GM21367 (cell line): Measurements from ENCODE around the gene PLCH2.
"Not testable (repeated sequence)": the region's sequence is repeated elsewhere in the genome, so short reads cannot be mapped to it uniquely, and the experiment has no call there.

Experiments
- ATAC-seq: cut with Tn5 transposase; IDR thresholded peaks from one replicate; pipeline ENCODE4 v1.9.1; 2021; ENCODE audit not compliant: unreplicated experiment

PLCH2 gene

DNA sequence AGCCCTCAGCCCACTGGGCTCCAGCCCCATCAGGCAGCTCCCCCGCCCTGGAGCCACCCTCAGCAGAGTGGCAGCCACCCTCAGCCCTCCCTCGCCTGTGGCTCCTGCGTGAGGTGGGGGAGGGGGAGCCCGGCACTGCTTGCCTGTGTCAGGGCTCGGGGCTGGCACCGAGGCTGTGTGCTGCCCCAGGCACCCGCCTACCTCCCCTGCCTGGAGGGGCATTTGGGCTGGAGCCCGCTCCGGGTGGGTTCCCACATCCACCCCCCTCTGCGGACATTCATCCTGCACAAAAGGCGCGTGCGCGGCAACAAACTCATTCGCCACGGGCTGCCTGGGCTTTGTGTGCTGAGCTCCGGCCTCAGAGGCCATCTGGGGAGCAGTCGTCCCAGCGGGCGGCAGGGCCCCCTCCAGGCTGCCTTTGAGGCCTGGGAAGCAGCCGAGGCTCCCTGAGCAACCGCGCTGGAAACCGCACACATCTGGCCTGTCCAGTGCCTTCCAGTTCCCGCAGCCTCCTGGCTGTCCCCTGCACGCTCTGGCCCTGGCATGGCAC, 67.5 kb downstream of the PLCH2 start:
- ATAC-seq: no peak

DNA sequence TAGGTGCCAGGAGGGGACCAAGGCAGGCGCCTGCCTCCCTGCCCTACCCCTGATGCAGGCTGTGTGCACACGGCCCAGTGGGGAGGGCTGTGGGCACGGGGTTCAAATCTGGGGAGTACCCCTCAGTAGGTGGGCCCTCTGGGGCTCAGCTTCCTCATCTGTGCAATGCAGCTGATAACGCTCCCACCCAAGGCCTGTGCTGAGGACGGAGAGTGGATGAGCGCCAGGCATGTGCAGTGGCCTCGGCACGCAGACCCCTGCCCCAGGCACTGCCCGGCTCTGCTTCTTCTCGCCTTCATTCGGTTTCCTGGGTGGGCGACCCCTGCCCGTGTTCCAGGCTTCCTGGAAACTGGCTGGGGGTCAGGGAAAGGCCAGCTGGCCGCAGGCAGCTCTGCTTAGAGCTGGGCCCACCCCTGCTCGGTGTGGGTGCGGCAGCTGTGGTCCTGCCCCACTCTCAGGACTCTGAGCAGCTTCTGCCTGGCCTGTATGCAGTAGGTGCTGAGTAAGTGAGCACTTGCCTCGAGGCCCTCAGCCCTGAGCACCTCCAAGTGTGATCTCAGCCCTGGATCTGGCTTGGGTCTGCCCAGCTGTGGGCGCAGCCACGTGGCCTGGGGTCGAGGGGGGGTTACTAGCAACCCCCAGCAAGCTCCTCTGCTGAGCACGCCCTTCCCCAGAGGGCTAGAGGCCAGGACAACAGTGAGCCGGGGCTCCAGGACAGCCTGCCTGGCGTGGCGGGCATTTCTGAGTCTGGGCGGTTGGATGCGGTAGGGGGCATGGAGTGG, 68.2 kb downstream of the PLCH2 start:
- ATAC-seq: no peak

DNA sequence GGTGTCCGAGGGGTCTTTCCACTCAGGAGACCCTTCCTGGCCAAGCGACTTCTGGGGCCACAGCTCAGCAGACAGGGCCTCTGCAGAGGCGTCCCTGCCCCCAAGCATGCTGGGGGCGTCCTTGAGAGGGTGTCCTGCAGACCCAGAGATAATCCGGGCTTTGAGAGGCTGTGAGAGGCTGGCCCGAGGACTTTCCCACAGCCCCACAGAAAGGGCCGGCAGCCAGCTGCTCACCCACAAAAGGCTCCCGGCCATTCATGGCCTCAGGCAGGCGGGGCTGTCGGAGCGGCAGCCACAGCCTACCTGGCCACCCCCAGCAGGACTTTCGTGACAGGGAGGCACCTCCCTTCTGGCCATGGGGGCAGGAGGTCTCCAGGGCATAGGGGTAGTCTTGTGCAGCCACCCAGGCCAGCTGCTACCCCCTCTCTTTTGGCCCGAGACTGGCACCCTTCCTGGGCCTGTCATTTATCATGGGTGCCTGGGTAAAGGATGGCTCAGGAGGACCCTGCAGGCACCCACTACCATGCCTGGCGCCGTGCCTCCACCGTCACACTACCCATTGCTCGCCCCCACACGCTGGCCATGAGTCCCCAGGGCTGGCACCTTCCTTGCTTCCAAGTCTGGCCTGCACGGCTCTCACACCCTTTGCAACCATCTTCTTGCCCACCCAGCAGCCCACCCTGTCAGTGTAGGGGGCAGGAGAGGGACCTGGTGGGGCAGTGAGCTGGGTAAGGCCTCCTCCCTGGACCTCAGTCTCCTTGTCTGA, 69.0 kb downstream of the PLCH2 start:
- ATAC-seq: no peak

DNA sequence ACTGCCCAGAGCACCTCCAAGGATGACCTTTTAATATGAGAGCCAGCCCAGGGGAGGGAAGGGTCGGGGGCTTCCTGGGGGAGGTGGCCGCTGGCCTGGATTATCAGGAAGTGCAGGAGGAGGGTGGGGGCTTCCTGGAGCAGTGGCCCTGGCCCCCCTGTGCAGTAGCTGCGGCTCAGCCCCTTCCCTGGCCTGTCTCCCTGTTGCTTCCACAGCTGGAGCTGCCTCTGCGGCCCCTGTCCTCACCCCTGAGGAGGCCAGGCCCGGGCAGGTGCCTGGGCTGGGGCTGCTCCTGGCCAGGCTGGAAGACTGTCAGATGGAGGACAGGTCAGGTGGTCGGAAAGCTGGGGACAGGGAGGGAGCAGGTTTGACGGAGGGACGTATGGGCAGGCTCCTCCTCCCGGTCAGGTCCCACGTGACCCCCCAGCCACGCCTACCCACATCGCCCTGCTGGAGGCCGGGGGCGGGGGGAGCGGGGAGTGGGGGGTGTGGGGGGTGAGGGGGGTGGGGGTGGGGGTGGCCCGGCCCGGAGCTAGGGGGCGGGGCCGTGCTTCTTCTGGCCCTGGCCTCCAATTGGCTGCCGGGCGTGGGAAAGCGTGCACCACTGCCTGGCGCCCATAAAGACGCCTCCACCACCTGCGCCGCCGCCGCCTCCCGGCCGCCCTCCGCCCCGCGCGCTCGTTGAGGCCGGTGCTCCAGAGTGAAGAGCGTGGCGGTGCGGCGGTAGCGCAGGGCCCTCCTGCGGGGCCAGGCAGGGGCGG, 69.8 kb downstream of the PLCH2 start:
- ATAC-seq: peak; percentile 26

DNA sequence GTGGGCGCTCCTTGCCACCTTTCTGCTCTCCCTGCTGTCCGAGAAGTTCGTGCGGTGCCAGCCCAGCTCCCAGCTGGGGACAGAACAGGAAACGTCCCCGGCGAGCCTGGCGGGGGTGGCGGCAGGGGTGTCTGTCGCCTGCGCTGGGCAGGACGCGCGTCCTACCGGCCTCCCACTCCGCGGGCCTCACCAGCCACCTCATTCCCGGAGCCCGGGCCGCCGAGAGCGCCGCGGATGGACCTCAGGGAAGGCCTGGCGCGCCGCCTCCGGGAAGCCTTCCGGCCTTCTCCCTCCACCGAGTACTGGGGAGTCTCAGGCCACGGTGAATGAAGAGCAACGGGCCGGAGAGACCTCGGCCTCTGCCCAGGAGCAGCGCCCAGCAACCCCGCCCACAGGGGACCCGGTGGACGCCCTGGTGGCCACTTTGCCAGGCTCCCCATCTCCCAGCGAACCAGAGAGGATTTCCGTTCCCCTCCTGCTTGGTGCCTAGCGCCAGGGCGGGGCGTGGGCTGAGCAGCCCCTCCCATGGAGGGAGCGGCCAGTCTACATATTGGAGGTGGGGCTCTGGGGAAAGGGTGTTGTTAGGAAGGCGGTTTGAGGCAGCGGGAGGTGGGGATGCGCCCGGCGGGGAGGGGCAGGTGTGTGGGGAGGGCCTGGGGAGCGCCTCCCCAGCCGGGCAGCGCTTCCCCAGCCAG, 70.6 kb downstream of the PLCH2 start:
- peak; percentile 29 for ATAC-seq

DNA sequence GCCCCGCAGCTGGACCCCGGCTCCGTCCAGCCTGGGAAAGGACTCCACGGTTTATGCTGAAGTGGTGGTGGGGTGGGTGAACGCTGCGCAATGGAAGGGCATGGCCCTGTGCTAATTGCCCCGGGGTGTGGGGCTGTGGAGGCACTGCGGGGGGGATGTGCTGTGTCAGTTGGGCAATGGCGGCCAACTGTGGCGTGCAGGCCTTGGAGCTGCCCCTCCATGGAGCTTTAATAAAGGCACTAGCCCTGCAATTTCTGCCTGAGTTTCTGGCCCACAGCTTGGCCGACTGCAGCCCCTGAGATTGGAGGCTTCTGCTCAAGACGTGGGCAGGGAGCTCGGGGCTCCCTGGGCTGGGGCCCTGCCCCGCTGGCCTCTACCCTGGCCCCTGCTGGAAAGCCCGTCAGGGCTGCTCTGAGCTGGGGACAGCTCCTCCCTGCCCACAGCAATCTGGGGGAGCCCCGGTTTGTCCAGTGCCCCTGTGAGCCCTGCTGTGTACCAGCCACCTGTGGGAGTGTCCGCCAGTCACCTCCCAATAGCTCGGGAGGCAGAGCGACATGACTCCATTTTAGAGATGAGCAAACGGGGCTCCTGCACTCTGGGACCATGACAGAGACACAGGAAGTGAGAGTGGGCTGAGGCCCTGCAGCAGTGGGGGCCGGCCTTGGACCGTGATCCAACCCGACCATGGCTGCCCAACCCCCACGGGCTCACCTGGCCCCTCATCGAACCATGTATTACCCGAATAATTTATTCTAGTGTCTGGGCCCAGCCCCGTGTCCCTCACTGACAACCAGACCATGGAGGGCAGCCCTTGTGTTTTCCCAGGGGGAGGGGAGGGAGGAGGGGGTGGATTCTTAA, 71.3 kb downstream of the PLCH2 start:
- no peak for ATAC-seq

DNA sequence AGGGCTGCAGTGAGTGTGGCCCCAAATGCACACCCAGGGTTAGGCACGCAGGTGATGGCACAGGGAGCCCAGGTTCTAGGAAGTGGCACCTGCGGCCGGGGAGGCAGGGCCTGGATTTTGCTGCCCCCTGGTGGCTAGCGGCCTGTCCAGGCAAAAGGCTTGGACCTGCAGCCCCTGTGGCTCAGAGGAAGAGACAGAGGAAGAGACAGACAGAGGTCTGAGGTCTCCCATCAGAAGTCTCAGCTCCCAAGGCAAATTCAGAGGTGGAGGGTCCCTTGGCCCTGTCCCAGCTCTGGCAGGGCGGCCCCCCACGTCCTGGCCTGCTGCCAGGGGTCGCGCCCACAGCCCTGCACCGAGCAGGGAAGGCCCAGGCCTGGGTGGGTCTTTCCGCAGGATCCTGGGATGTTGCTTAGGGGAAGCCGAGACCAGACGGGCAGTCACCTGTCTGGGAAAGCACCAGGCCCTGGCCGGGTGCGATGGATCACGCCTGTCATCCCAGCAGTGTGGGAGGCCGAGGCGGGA, 72.0 kb downstream of the PLCH2 start:
- ATAC-seq: no peak

DNA sequence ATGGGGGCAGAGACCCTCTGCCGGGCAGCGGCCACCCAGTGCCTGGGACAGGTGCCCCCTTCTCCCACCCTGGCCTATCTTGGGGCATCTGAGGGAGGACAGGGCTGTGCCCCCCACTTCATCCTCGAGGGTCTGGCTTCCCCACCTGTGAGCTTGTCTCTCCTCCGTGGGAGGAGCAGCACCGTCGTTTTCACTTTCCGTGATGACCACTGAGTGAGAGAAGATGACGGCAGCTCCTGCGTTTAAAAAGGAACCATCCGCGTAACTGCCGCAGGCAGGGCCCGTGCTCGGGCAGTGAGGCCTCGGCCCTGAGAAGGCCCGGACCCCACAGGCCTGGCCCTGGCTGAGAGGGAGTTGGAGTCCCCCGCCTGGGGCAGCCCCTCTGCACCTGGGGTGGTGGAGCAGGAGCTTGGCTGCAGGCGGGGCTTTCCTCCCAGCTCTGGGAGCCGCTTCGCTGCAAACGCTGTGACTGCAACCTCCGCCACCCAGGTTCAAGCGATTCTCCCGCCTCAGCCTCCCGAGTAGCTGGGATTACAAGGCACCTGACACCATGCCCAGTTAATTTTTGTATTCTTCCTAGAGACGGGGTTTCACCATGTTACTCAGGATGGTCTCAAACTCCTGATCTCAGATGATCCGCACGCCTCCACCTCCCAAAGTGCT, 73.4 kb downstream of the PLCH2 start:
- not testable (repeated sequence) for ATAC-seq

DNA sequence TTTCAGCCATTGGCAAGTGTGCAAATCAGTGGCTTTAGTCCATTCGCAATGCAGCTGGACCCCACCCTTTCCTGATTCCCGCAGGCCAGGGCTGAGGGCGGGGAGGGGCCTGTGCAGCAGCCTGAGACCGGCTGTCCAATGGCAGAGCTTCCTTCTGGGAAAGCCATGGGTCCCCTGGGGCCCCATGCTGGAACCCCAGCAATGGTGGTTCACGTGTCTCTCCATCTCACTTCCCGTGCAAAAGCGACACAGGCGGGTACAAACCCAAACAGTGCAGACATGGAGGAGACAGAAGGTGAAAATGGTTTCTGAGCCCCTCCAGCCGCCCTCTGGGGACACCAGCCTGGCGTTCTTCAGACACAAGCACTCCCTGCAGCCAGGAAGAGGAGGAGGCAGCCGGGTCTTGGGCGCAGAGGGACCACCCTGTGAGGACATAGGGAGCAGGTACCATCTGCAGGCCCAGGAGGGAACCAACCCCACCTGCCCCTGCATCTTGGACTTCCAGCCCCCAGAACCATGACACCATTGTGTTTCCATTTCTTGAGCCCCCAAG, 74.3 kb downstream of the PLCH2 start:
- not testable (repeated sequence) for ATAC-seq

DNA sequence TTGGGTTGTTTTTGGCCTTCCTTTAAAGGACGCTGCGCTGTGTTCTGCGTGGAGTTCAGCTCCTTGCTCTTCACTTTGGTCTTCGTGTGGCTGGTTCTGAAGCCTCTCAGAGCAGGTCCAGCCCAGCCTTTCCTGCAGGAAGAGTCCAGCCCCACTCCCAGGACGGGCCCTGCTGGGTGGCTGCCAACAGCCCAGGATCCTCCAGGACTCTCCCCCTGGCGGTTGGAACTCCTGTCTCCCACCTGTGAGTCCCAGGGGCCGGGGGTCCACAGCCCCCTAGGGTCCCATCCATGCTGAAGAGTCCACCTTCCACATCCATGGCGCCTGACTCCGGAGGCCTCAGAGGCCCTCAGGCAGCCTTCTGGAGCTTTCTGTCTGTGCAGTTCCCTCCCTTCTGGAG, 75.5 kb downstream of the PLCH2 start:
- not testable (repeated sequence) for ATAC-seq

DNA sequence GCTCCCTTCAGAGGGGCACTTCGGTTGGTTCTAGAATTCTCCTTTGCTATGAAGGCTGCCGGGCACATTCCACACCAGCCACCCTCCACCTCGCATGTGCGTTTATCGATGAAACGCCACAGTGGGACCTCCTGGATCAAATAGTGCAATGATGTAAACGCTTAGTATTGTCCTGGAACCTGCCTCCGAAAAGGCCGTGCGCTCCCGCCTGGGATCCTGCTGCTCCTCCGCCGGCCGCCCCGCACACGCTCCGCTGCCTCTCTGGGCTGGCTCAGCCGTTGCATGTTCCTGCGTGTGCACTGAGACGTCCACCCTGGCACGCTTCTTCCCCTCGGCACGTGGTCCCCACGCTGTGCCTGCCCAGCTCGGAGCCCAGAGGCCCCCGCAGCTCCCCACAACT, 76.1 kb downstream of the PLCH2 start:
- ATAC-seq: no peak

DNA sequence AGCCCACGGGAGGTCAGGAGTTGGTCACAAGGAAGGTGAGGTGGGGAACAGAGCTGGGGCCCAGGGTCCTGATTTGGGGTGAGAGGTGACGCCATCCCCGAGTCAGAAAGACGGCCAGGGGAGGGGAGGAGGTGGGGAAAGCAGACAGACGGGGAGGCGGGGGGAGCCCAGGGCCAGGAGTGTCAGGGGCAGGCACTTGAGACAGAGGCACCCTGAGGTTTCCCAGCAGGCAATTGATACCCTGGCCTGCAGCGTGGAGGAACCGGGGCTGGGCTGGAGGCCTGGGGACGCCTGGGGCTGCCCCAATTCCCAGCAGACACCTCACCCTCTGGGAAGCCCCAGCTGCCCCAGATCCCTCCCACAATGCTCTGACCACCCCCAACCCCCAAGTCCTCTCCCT, 77.0 kb downstream of the PLCH2 start:
- not testable (repeated sequence) for ATAC-seq

DNA sequence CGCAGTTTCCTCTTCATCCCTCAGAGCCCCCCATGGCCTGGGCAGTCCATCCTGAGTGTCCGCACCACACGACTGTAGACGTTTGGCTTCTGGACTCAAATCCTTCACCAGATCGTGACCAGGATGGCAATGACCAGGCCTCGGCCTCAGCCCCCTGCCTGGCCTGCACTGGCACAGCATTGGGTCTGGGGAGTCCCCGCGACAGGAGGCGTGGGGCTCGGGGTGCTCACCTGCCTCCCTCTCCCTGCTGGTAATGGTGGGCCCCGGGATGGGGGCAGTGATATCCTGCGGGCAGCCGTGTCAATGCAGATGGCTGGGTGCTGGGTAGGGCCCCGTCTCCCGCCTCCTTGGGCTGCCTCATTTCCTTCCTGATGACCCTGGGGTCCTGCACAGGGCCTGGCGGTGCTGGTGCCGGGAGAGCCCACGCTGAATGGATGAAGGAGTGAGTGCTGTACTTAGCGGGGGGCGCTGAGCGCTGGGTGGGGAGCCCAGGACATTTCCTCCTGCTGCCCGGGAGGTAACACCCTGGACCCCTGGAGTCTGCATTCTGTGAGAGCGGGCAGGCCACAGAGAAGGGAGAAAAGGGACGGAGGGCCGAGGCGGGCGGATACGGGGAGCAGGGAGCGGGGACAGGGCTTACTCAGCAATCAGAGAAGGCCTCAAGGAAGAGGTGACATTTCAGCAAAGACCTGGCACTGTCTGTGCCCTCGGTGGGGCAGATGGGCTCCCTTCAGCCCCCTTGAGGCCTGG, 78.0 kb downstream of the PLCH2 start:
- no peak for ATAC-seq

DNA sequence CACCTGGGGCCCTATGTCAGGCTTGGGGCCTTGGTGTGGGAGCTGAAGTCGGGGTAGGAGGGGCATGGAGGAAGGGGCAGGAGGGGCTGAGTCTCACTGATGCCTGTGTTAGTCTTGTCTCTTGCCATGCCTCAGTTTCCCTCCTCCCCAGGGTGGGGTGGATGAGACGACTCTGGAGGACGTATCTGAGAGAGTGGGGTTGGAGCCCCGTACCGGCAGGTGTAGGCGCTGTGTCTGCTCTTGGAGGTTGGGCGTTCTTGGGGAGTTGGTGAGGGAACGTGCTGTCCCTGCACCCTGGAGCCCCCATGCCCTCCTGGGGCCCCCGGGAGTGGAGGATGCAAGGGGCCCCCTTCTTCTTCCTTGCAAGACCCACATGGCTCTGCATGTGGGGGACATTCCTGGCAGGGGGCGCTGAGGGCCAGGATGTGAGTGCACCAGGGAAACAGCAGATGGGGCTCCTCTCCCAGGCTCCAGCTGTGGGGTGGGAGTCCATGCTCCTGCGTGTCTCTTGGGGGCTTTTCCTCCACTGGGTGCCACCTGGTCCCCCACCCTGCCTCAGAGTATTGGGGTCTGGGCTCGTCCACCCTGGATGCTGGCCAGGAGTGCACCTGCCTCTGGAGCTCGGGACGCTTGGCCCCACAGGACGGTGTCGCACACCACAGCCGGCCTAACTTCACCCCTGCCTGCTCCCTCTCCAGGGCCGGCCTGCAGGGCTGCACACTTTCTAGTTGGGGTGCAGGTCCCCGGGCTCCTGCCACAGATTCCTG, 78.7 kb downstream of the PLCH2 start:
- no peak for ATAC-seq
